HG03108 (cell line): ENCODE measurements around the gene MRPL18.
"Not testable (repeated sequence)": the region's sequence is repeated elsewhere in the genome, so short reads cannot be mapped to it uniquely, and the experiment has no call there.

Experiments used
- ATAC-seq: cut with Tn5 transposase; IDR thresholded peaks from one replicate; pipeline ENCODE4 v1.9.1; 2021; ENCODE audit warnings: moderate library complexity; ENCODE audit not compliant: unreplicated experiment

The MRPL18 gene

GRCh38 chr6:159790149-159790955, at the start of gene MRPL18:
Gene MRPL18, plus strand, starts transcription at chr6:159790467. Its CDS starts 121 bp downstream, at chr6:159790588.
- ATAC-seq, result peak; percentile 81

- no peak for ATAC-seq
Observed at GRCh38 chr6:159742165-159742564, 48.1 kb upstream of the MRPL18 start.

- ATAC-seq, result no peak
Observed at GRCh38 chr6:159745081-159745480, 45.2 kb upstream of the MRPL18 start.

- no peak for ATAC-seq
Observed at GRCh38 chr6:159746759-159747158, 43.5 kb upstream of the MRPL18 start.

- not testable (repeated sequence) for ATAC-seq
Observed at GRCh38 chr6:159748127-159748526, 42.1 kb upstream of the MRPL18 start.

GRCh38 chr6:159751448-159751847, 38.8 kb upstream of the MRPL18 start:
- ATAC-seq, result no peak

GRCh38 chr6:159753081-159753872, 37.0 kb upstream of the MRPL18 start:
- ATAC-seq, result no peak

GRCh38 chr6:159754401-159754800, 35.9 kb upstream of the MRPL18 start:
- no peak for ATAC-seq

GRCh38 chr6:159754959-159755914, 35.0 kb upstream of the MRPL18 start:
- ATAC-seq, result no peak

GRCh38 chr6:159756508-159756907, 33.8 kb upstream of the MRPL18 start:
- ATAC-seq, result no peak

GRCh38 chr6:159758031-159759001, 32.0 kb upstream of the MRPL18 start:
- no peak for ATAC-seq

- no peak for ATAC-seq
Observed at GRCh38 chr6:159759645-159760044, 30.6 kb upstream of the MRPL18 start.

- ATAC-seq, result no peak
Observed at GRCh38 chr6:159760602-159761057, 29.6 kb upstream of the MRPL18 start.

- no peak for ATAC-seq
Observed at GRCh38 chr6:159761129-159761872, 29.0 kb upstream of the MRPL18 start.

- peak; percentile 97 for ATAC-seq
Observed at GRCh38 chr6:159761873-159762680, 28.2 kb upstream of the MRPL18 start, which contains the start of gene ACAT2. Gene ACAT2, plus strand, starts transcription at chr6:159762045. Its CDS starts 43 bp downstream, at chr6:159762088.

GRCh38 chr6:159762681-159763293, 27.5 kb upstream of the MRPL18 start:
- ATAC-seq, result peak; percentile 2

GRCh38 chr6:159766906-159767305, 23.4 kb upstream of the MRPL18 start:
- ATAC-seq, result no peak

- ATAC-seq, result no peak
Observed at GRCh38 chr6:159769470-159769869, 20.8 kb upstream of the MRPL18 start.
